H1 (cell line): Measurements from ENCODE around the gene CNIH3. TPM values are rescaled to one million over a fixed set of nuclear protein-coding genes. Genes with fewer than 3 reads are reported as not detected.

Source experiments
- CREB1 ChIP-seq: IDR thresholded peaks from 2 replicates; pipeline ENCODE4 v1.6.1; 2012; ENCODE audit warnings: inconsistent platforms
- EGR1 ChIP-seq: IDR thresholded peaks from 2 replicates; pipeline ENCODE4 v1.6.1; 2011; ENCODE audit warnings: low read depth, low read length, borderline replicate concordance
- NANOG ChIP-seq: IDR thresholded peaks from 2 replicates; pipeline ENCODE4 v1.6.1; 2011; ENCODE audit warnings: low read length, low read depth, mild to moderate bottlenecking, inconsistent platforms; ENCODE audit not compliant: insufficient read depth, poor library complexity, severe bottlenecking
- POLR2AphosphoS5 ChIP-seq: IDR thresholded peaks from 2 replicates; pipeline ENCODE4 v1.6.1; 2011; ENCODE audit warnings: low read depth, low read length
- TAF7 ChIP-seq: optimal IDR thresholded peaks from 2 replicates; pipeline ENCODE3; 2011; ENCODE audit warnings: low read depth, mild to moderate bottlenecking, inconsistent platforms, low read length, moderate library complexity, borderline replicate concordance
- polyA plus RNA-seq, 7 experiments: library from polyadenylated mRNA; depleted of rRNA in 3 of 7; stranded (reverse) in 5 of 7; unstranded in 2 of 7; fragments of >200 nt in 5 of 7; fragments of 200-250 nt in 2 of 7; gene quantifications; 1 replicate in 5 of 7; 2 replicates in 1 of 7; 4 replicates in 1 of 7; pipeline versions ENCODE4 v1.2.1 to v1.2.3, GENCODE V29; 2011 to 2013; ENCODE audit warnings: missing spikeins in 2 of 7, mixed read lengths in 2 of 7
- total RNA-seq: library from RNA; stranded (reverse); fragmentation: NEBNext Ultra II Directional; extraction: Animal tissue kit (Norgen Biotek cat#: 25700); gene quantifications from 2 replicates; pipeline ENCODE4 v1.2.1, GENCODE V29; 2021
- TF ChIP-seq, protein P1 (sequence below): fragments of 300-600 bp; sonication (generic); IDR thresholded peaks from 2 replicates; pipeline ENCODE4 v1.7.1; 2012; ENCODE audit warnings: low read length, moderate library complexity, mild to moderate bottlenecking, inconsistent platforms; ENCODE audit not compliant: insufficient replicate concordance

Gene CNIH3
- total and polyA plus RNA-seq, 2 of the 8 experiments (the other 6 are each of a cell fraction or from before 2014, with no cell fraction given) = 3.7 to 5.6 TPM

DNA sequence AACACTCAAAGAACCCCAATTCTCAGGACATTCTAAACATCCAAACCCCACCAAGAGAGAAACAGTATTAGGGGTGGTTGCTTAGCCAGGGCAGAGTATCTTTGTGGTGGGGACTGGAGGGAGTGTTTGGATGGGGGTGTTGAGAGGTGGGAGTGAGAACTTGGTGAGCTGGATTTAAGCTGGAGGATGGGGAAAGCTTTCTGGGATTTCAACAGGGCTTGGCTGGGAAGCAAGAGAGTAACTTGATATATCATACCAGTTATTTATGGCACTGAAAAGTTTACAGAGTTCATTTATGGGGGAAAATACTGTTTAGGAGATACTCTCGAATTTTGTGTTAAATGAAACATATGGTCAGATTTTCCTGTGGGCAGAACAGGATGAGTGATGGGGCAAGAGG, 6.8 kb upstream of the CNIH3 start (continued):
- TF ChIP-seq, protein P1, sequence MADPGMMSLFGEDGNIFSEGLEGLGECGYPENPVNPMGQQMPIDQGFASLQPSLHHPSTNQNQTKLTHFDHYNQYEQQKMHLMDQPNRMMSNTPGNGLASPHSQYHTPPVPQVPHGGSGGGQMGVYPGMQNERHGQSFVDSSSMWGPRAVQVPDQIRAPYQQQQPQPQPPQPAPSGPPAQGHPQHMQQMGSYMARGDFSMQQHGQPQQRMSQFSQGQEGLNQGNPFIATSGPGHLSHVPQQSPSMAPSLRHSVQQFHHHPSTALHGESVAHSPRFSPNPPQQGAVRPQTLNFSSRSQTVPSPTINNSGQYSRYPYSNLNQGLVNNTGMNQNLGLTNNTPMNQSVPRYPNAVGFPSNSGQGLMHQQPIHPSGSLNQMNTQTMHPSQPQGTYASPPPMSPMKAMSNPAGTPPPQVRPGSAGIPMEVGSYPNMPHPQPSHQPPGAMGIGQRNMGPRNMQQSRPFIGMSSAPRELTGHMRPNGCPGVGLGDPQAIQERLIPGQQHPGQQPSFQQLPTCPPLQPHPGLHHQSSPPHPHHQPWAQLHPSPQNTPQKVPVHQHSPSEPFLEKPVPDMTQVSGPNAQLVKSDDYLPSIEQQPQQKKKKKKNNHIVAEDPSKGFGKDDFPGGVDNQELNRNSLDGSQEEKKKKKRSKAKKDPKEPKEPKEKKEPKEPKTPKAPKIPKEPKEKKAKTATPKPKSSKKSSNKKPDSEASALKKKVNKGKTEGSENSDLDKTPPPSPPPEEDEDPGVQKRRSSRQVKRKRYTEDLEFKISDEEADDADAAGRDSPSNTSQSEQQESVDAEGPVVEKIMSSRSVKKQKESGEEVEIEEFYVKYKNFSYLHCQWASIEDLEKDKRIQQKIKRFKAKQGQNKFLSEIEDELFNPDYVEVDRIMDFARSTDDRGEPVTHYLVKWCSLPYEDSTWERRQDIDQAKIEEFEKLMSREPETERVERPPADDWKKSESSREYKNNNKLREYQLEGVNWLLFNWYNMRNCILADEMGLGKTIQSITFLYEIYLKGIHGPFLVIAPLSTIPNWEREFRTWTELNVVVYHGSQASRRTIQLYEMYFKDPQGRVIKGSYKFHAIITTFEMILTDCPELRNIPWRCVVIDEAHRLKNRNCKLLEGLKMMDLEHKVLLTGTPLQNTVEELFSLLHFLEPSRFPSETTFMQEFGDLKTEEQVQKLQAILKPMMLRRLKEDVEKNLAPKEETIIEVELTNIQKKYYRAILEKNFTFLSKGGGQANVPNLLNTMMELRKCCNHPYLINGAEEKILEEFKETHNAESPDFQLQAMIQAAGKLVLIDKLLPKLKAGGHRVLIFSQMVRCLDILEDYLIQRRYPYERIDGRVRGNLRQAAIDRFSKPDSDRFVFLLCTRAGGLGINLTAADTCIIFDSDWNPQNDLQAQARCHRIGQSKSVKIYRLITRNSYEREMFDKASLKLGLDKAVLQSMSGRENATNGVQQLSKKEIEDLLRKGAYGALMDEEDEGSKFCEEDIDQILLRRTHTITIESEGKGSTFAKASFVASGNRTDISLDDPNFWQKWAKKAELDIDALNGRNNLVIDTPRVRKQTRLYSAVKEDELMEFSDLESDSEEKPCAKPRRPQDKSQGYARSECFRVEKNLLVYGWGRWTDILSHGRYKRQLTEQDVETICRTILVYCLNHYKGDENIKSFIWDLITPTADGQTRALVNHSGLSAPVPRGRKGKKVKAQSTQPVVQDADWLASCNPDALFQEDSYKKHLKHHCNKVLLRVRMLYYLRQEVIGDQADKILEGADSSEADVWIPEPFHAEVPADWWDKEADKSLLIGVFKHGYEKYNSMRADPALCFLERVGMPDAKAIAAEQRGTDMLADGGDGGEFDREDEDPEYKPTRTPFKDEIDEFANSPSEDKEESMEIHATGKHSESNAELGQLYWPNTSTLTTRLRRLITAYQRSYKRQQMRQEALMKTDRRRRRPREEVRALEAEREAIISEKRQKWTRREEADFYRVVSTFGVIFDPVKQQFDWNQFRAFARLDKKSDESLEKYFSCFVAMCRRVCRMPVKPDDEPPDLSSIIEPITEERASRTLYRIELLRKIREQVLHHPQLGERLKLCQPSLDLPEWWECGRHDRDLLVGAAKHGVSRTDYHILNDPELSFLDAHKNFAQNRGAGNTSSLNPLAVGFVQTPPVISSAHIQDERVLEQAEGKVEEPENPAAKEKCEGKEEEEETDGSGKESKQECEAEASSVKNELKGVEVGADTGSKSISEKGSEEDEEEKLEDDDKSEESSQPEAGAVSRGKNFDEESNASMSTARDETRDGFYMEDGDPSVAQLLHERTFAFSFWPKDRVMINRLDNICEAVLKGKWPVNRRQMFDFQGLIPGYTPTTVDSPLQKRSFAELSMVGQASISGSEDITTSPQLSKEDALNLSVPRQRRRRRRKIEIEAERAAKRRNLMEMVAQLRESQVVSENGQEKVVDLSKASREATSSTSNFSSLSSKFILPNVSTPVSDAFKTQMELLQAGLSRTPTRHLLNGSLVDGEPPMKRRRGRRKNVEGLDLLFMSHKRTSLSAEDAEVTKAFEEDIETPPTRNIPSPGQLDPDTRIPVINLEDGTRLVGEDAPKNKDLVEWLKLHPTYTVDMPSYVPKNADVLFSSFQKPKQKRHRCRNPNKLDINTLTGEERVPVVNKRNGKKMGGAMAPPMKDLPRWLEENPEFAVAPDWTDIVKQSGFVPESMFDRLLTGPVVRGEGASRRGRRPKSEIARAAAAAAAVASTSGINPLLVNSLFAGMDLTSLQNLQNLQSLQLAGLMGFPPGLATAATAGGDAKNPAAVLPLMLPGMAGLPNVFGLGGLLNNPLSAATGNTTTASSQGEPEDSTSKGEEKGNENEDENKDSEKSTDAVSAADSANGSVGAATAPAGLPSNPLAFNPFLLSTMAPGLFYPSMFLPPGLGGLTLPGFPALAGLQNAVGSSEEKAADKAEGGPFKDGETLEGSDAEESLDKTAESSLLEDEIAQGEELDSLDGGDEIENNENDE = no peak
- TF ChIP-seq EGR1 = no peak
- TF ChIP-seq CREB1 = no peak
- TF ChIP-seq NANOG = no peak
- TF ChIP-seq POLR2AphosphoS5 = no peak
- no peak for TF ChIP-seq TAF7
